ENCODE data around the gene RERE. TPM values are rescaled to one million over a fixed set of nuclear protein-coding genes. Genes with fewer than 3 reads are reported as not detected.

The RERE gene
- total RNA-seq, 1 donor from 2014 or later = 80.3 TPM

DNA sequence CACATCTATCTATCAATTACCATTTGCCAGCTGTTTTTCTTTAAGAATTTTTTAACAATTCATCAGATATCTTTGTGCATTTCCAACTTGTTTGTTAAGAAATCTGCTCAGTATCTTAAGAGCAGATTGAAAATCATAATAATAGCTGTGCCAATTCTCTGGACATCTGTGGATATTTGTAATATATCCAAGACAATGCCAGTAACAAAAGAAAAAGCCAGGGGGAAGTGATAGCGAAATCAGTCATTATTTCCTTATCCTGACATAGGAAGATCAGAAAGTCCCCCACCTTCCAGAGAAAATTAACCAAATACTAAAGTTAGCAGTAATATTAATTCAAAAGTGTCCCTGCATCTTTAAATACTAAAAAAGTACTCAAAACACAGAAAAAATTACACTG lies 217.1 kb downstream of the RERE start:
- Histone ChIP-seq H3K4me1 (peaks cover 36% of the 10 kb centered on the region), H3K4me3 (no peak overlapping the region), H3K27me3 (no peaks in the 10 kb centered on the region), H3K27ac (no peak overlapping the region), H3K9me3 (no peaks in the 10 kb centered on the region), H3K36me3 (no peaks in the 10 kb centered on the region)
- no peak for TF ChIP-seq POLR2AphosphoS5 (IDR thresholded peaks at IDR 0.05; ENCODE audit: insufficient read depth in 1 of 2, low read depth in 1 of 2)
- no peak for TF ChIP-seq POLR2A (IDR thresholded peaks at IDR 0.05)
- TF ChIP-seq, protein P1, sequence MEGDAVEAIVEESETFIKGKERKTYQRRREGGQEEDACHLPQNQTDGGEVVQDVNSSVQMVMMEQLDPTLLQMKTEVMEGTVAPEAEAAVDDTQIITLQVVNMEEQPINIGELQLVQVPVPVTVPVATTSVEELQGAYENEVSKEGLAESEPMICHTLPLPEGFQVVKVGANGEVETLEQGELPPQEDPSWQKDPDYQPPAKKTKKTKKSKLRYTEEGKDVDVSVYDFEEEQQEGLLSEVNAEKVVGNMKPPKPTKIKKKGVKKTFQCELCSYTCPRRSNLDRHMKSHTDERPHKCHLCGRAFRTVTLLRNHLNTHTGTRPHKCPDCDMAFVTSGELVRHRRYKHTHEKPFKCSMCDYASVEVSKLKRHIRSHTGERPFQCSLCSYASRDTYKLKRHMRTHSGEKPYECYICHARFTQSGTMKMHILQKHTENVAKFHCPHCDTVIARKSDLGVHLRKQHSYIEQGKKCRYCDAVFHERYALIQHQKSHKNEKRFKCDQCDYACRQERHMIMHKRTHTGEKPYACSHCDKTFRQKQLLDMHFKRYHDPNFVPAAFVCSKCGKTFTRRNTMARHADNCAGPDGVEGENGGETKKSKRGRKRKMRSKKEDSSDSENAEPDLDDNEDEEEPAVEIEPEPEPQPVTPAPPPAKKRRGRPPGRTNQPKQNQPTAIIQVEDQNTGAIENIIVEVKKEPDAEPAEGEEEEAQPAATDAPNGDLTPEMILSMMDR (IDR thresholded peaks at IDR 0.05) = no peak
- DNase-seq (ENCODE audit: extremely low spot score in 2 of 2) = no peak
- intact Hi-C loops (cut with DNase I) = no loop called here

DNA sequence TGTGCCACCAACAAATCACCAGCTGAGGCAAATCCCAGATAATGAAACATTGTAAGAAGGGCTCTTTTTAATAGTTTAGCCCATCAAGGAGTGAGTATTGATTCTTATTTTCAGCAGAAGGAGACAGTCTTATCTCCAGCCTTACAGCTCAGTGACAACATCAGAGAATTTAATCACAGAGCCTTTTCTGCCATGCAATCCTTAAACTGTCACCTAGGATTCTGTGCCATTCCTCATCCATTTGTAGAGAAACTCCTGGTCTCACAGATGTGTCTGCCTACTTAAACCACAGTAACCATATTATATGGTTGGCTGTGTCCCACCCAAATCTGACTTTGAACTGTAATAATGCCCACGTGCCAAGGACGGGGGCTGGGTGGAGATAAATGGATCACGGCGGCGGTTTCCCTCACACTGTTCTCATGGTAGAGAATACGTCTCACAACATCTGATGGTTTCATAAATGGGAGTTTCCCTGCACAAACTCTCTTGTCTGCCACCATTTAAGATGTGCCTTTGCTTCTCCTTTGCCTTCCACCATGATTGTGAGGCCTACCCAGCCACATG lies 217.7 kb downstream of the RERE start:
- H3K27me3 ChIP-seq = no peaks in the 10 kb centered on the region
- intact Hi-C loops (cut with DNase I) = no loop called here
- H3K27ac ChIP-seq = no peak overlapping the region
- H3K4me1 ChIP-seq = peaks cover 33% of the 10 kb centered on the region
- no peak overlapping the region for H3K4me3 ChIP-seq
- no peak for DNase-seq (ENCODE audit: extremely low spot score in 2 of 2)
- TF ChIP-seq, protein P1 (IDR thresholded peaks at IDR 0.05) = no peak
- TF ChIP-seq POLR2A (IDR thresholded peaks at IDR 0.05) (no peak), POLR2AphosphoS5 (IDR thresholded peaks at IDR 0.05; ENCODE audit: insufficient read depth in 1 of 2, low read depth in 1 of 2) (no peak)
- H3K9me3 ChIP-seq = no peaks in the 10 kb centered on the region
- H3K36me3 ChIP-seq = no peaks in the 10 kb centered on the region

DNA sequence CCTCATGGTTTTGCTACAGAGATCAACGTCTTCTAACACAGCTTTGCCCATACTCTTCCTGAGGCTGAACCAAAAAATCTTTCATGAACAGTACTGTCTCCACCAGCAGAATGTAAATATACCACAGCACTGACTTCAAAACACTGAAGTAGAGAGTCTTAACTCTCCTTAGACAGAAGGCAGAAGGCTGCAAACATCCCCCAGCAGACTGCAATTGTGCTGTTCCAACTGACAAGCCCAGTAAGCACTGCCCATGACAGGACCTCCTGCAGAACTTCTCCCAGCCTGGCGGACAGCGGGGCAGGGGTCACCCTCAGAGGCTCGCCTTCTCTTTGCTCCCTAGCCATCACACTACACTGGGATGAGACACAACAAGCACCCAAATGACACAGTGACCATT lies 218.7 kb downstream of the RERE start:
- Histone ChIP-seq H3K4me1 (peaks cover 31% of the 10 kb centered on the region), H3K27ac (peak overlapping the region; percentile 30), H3K9me3 (no peaks in the 10 kb centered on the region), H3K27me3 (no peaks in the 10 kb centered on the region), H3K36me3 (no peaks in the 10 kb centered on the region), H3K4me3 (no peak overlapping the region)
- intact Hi-C loops (cut with DNase I) = no loop called here
- TF ChIP-seq, protein P1 (IDR thresholded peaks at IDR 0.05) = no peak
- no peak for TF ChIP-seq POLR2AphosphoS5 (IDR thresholded peaks at IDR 0.05; ENCODE audit: insufficient read depth in 1 of 2, low read depth in 1 of 2)
- TF ChIP-seq POLR2A (IDR thresholded peaks at IDR 0.05) = no peak
- no peak for DNase-seq (ENCODE audit: extremely low spot score in 2 of 2)

DNA sequence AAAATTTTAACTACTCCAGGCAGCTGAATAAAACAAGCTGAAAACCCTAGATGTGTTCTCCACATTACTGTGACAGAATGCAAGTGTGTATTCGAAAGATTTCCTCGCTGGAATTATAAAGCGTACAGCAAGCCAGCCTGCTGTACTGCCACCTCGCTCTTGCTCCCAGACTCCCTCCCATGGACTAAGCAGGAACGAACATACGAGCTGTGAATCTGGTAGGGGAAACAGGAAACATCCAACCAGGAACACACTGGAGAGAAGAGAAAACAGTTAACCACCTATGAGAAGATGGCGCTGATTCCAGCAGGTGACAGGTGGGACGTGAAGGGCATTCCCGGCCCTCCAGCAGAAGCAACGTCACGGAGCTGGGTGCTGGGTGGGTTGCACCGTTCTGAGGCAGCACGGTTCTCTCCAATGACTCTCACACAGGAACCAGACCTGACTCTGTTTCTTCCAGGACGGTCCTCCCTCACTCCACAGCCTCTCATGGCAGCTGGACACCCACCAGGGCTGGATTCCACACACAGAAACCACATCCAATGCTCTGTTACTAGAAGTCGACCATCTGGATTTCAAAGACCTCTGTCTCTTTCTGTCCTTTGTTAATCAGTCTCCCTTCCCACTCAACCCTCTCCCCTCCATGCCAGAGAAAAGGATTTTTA lies 219.2 kb downstream of the RERE start:
- H3K9me3 ChIP-seq = no peaks in the 10 kb centered on the region
- H3K4me1 ChIP-seq = peaks cover 31% of the 10 kb centered on the region
- TF ChIP-seq, protein P1 (IDR thresholded peaks at IDR 0.05) = peak in 1 of 3 experiments; percentile 35
- TF ChIP-seq POLR2A (IDR thresholded peaks at IDR 0.05) (no peak), POLR2AphosphoS5 (IDR thresholded peaks at IDR 0.05; ENCODE audit: insufficient read depth in 1 of 2, low read depth in 1 of 2) (no peak)
- DNase-seq (ENCODE audit: extremely low spot score in 2 of 2) = no peak
- intact Hi-C loops (cut with DNase I) = no loop called here
- H3K4me3 ChIP-seq = peak overlapping the region; percentile 1 to 16
- no peaks in the 10 kb centered on the region for H3K27me3 ChIP-seq
- H3K27ac ChIP-seq = peak overlapping the region; percentile 30
- H3K36me3 ChIP-seq = no peaks in the 10 kb centered on the region

DNA sequence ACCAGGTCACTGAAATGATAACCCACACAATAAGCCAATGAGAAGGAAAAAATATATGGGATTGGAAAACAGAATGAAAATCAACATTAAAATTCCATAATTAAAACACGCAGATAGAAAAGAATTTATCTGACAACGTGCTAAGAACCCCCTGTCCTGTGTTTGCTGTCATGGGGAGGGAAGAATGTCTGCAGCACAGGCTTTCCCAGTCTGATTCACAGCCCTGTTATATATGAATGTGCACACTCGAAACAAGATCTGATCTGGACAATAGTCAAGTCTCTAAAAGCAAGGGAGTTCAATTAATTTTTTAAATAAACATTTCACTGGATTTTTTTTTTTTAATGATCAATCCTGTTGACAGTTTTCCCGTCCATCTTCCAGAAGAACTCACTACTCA lies 220.0 kb downstream of the RERE start:
- intact Hi-C loops (cut with DNase I) = no loop called here
- H3K27ac ChIP-seq = peak overlapping the region; percentile 30
- no peaks in the 10 kb centered on the region for H3K9me3 ChIP-seq
- no peaks in the 10 kb centered on the region for H3K27me3 ChIP-seq
- H3K36me3 ChIP-seq = no peaks in the 10 kb centered on the region
- no peak for DNase-seq (ENCODE audit: extremely low spot score in 2 of 2)
- peak overlapping the region; percentile 1 to 16 for H3K4me3 ChIP-seq
- TF ChIP-seq, protein P1 (IDR thresholded peaks at IDR 0.05) = no peak
- TF ChIP-seq POLR2AphosphoS5 (IDR thresholded peaks at IDR 0.05; ENCODE audit: insufficient read depth in 1 of 2, low read depth in 1 of 2) (no peak), POLR2A (IDR thresholded peaks at IDR 0.05) (no peak)
- peaks cover 31% of the 10 kb centered on the region for H3K4me1 ChIP-seq
